GM18499 (cell line): ENCODE measurements around the gene SLC24A4.

Experiments used
- ATAC-seq: cut with Tn5 transposase; IDR thresholded peaks from one replicate; pipeline ENCODE4 v1.9.1; 2021; ENCODE audit warnings: moderate number of reproducible peaks; ENCODE audit not compliant: insufficient read depth, unreplicated experiment

The SLC24A4 gene

GRCh38 chr14:92427096-92427495, 104.1 kb downstream of the SLC24A4 start:
- no peak for ATAC-seq

GRCh38 chr14:92430686-92431085, 107.7 kb downstream of the SLC24A4 start:
- no peak for ATAC-seq

- ATAC-seq = no peak
Measured at GRCh38 chr14:92431199-92431725, 108.3 kb downstream of the SLC24A4 start.

GRCh38 chr14:92433407-92433806, 110.4 kb downstream of the SLC24A4 start:
- ATAC-seq = no peak

- no peak for ATAC-seq
Measured at GRCh38 chr14:92435154-92435553, 112.2 kb downstream of the SLC24A4 start.

- ATAC-seq = no peak
Measured at GRCh38 chr14:92436115-92436776, 113.3 kb downstream of the SLC24A4 start.

GRCh38 chr14:92437309-92437708, 114.3 kb downstream of the SLC24A4 start:
- ATAC-seq = no peak

- no peak for ATAC-seq
Measured at GRCh38 chr14:92437729-92438285, 114.8 kb downstream of the SLC24A4 start.

- no peak for ATAC-seq
Measured at GRCh38 chr14:92439537-92440344, 116.8 kb downstream of the SLC24A4 start.

GRCh38 chr14:92440345-92441003, 117.5 kb downstream of the SLC24A4 start:
- no peak for ATAC-seq

GRCh38 chr14:92441751-92442504, 119.0 kb downstream of the SLC24A4 start:
- ATAC-seq = no peak

GRCh38 chr14:92443167-92443566, 120.2 kb downstream of the SLC24A4 start:
- ATAC-seq = no peak

GRCh38 chr14:92443741-92444140, 120.8 kb downstream of the SLC24A4 start:
- ATAC-seq = no peak

GRCh38 chr14:92446771-92447170, 123.8 kb downstream of the SLC24A4 start:
- ATAC-seq = no peak

- ATAC-seq = no peak
Measured at GRCh38 chr14:92447416-92448197, 124.6 kb downstream of the SLC24A4 start.

GRCh38 chr14:92448786-92449185, 125.8 kb downstream of the SLC24A4 start:
- ATAC-seq = no peak

GRCh38 chr14:92449404-92450181, 126.6 kb downstream of the SLC24A4 start:
- no peak for ATAC-seq

- no peak for ATAC-seq
Measured at GRCh38 chr14:92450351-92451070, 127.5 kb downstream of the SLC24A4 start.
